Central memory CD4-positive, alpha-beta T cell (primary cell): Measurements from ENCODE around the gene ISOC1.

ENCODE experiments used
- DNase-seq: peaks from one replicate; pipeline ENCODE4 v3.0.0; 2022
- total RNA-seq, 3 experiments: gene quantifications; one replicate each; lab custom pipeline; 2026; lab: John Stamatoyannopoulos, UW

The ISOC1 gene
- total RNA-seq = 8.9 to 34.8 (median 18.6) reads per million in 3 experiments

DNA sequence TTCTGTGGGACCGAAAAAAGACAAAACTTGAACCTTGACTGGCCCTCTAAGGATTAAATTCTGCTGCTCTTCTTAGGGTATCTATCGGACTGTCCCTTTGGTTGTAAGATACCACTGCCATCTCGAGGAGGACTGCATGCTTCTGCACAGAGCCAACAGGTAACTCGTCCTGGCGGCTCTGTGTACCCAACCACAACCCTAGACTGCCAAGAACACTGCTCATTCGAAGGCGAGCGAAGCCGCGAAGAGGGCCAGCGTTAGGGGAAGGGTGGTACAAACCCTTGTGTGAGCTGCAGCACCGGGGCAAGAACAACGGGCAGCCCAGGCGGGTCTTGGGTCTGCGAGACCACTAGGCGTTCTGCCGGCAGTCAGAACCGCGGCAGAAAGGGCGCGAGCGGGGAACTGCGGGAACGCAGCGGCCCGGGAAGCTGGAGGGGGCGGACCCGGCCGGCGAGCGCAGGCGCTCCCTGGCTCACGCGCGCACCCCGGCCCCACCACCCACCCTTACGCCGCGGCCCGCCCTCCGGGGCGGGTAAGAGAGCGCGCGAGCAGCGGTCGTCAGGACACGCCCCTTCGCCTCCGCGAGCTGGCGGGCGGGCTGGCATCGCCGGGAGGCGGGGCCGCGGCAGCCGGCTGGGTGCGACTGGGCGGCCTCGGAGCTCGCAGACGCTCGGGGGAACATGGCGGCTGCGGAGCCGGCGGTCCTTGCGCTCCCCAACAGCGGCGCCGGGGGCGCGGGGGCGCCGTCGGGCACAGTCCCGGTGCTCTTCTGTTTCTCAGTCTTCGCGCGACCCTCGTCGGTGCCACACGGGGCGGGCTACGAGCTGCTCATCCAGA lies at the start of gene ISOC1:
ISOC1 (plus strand) TSS at position 663 of the 837 bp plus-strand sequence; CDS start at position 681, 18 bp downstream.
- peak; percentile 92 for DNase-seq

DNA sequence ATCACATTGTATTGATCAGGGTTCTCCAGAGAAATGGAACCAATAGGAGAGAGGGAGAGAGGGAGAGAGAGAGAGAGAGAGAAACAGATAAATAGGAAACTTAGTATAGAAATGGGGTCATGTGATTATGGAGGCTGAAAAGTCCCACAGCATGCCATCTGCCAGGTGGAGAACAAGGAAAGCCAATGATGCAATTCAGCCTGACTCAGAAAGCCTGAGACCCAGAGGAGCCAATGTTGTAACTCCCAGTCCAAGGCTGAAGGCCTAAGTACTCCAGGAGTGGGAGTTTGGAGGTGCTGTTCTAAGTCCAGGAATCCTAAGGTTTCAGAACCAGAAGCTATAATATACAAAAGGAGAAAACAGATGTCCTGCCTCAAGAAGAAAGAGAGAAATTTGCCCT lies 48.4 kb upstream of the ISOC1 start:
- no peak for DNase-seq

DNA sequence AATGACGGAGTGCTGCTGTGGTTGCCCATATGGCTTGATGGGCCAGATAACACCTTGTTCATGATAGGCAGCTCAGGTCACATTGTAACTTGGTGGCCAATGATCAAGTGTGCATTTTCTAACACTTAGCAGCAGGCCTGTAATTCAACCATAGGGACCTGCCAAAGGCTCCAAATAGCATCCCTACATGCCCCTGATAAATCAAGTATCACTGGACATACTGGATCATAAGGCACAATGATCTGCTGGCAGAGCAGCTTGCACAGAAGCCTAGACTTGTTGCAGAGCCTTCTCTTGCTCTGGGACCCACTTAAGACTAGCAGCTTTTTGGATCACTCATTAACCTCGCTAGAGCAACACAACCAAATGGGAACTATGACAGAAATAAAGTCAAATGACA lies 46.0 kb upstream of the ISOC1 start:
- no peak for DNase-seq

DNA sequence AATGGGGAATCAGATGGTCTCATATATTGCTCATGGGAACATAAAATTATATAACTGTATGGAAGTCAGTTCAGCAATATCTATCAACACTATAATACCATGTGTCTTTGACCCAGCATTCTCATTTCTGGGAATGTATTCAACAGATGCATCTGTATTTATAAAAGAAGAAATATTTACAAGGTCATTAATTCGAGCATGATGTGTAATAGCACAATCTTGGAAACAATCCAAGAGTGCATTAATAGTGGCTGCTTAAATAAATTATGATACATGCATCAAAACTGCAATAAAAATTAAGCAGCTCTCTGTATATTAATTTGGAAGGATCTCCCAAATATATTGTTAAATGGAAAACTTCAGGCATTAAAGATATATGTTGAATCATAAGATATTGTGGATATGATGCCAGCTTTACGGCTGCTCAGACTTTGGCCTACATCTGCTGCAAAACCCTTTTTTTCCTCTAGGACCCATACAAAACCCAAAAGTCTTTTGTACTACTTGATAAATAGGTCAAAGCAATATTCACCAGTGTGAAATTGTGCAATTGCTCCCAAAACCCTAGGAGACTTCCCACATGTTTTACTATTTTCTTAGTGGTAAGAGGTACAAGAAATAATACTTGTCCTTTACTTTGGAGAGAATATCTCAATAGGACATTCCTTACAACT lies 45.3 kb upstream of the ISOC1 start:
- no peak for DNase-seq

DNA sequence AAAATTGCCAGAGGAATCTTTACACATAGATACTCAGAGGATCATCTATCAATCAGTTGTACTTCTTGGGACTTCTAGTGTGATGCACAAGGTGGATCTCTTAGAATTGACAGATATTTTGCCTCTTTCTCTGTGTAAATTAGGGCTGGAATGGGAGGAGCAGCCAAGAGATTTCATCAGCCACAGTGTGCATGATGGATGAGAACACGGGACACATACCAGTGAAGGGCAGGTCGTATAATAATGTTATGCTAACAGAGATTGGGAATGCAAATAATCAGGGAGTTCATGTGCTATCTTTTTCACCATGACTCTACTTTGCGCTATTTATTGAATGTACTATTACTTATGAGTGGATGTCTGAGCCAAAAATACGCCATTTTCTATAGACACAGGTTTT lies 43.3 kb upstream of the ISOC1 start:
- no peak for DNase-seq

DNA sequence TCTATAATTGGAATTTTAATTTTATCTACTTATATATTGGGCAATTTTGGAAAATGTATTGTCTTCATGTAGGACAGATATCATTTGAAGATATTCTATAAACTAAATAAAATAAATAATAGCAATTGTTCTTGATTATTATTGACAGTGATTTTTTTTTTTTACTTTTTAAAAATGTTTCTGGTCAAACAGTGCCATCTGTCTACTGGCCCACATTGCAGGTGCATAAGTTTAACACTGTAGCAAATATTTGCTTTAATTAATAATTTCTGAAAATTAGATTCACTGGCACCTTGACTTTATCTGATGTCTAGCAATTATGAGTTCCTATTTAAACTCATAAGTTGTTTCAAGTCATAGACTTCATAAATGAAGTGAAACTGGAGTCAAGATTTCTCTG lies 41.1 kb upstream of the ISOC1 start:
- DNase-seq = no peak

DNA sequence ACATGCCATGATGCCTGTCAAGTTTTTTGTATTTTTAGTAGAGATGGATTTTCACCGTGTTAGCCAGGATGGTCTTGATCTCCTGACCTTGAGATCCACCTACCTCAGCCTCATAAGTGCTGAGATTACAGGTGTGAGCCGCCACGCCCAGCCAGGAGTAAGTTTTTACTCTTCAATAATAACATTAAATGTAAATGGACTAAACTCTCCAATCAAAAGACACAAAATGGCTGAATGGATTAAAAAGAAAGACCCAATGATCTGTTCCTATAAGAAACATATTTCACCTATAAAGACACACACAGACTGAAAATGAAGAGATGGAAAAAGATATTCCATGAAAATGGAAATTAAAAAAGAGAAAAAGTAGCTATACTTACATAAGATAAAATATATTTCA lies 37.2 kb upstream of the ISOC1 start:
- DNase-seq = no peak

DNA sequence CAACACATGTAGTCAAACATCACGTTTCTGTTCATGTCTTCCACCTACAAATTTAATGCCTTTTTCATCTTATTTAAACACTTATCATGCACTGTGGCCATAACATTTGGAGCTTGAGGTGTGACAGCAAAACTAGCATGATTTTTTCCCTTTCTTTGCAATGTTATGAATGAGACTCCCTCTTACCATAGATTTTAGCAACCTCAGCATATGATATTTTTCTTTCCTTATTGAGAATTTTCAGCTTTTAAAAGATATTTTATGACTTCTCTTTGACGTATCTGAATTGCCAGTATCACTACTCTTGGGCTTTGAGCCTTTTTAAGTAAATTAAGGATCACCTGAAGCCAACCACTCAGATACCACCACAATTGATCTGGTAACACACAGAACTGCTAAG lies 32.7 kb upstream of the ISOC1 start:
- DNase-seq = no peak

DNA sequence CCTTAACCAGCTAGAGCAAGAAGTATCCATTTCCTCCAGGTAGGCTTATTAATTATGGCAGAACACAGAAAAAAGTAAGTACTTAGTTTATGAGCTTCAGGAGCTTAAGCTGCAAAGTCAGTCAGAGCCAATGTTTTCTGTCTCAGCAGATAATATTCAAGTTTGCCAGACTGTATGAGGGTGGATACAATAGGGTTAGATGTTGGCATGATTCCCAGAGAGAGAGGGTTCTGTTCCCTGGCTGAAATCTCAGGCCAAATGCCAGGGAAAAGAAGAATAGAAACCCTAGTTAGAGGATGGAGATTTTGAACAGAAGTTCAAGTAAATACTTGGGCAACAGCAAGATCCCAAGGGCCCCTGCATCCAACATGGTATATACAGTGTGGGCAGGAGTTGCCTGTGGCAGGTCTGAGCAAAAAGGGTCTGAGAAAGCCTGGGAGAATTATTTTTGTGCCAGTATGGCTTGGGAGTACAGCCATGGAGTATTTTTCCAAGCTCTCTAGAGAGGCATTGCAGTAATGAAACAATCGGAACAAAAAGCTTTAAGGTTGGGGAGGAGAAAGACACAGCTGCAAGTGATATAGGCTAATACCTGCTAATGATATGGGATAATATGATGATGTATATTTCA lies 31.0 kb upstream of the ISOC1 start:
- no peak for DNase-seq

DNA sequence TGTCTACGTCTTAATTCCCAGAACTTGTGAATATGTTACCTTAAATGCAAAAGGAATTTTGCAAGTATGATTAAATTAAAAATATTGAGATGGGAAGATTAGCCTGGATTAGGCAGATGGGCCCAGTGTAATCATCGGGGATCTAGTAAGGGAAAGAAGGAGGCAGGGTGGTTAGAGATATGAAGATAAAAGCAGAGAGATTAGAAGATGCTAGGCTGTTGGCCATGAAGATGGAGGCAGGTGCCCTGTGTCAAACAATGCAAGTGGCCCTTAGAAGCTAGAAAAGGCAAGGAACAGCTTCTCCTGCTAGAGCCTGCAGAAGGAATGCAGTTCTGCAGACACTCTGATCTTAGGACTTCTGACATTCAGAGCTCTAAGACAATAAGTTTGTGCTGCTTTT lies 28.8 kb upstream of the ISOC1 start:
- DNase-seq = no peak

DNA sequence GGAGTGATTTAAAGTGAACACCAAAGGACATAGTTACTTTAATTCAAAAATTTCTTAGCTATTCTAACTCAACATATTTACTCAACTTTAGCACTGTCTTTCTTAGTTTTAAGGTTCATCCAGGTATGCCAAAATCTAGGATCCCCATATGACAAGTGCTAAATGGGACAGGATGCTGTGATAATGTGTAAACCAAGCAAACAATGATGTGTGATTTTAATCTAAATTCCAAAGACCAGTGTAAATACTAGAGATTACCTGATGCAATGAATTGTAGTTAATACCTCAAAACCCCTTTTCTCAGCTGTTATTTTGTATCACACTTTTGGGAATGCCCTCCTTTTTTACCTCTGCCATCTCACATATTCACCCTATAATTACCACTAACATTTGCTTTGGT lies 26.8 kb upstream of the ISOC1 start:
- DNase-seq = no peak

DNA sequence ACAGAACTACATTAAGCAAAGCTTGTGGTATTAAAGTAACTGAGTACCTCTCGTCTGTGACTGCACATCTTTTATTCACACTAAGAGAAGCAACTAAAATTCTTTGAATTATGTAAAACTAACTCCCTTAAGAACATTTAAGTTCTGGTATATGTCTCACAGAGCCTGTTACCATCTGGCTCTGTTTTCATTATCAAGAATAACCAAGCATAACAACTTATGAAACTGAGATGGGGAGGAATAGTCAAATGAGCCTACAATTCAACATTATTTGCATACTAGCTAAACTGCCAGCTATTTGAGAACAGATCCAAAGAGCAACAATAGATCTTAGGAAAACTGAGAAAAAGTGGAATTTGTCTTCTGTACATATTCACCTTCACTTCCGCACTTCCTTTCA lies 25.3 kb upstream of the ISOC1 start:
- DNase-seq = no peak

DNA sequence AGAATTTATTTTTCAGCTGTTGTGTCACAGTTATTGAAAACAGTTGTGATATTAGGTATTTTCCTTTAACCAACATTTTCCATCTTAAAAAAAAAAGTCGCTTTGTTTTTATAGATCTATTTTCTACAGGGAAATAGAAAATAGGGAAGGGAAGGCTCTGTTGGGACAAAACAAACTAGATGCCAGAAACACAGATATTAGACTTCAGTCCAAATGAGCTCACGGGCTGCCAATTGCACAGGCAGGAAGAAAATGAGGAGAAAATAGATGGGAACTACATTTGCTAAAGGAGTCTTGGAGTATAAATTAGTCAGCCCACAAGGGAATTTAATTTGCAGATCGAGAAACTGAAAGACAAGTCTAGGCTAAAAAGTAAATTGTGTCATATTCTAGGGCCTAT lies 21.4 kb upstream of the ISOC1 start:
- no peak for DNase-seq

DNA sequence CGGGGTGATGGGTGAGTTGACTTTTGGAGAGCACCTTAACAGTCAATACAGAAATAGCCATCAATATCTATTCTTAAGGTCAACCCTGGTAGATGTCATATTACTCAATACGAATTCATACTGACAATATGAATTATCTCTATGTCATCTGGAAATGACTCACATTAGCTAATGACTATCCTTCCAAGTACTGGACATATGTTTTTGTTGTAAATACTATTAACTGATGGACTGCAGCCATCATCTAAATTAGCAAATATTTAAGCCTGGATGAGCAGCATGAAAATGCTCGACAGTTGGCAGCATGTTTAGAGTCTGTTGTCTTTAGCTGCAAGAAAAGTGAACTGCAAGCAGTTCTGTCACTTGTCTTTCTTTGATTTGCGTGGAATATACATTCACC lies 19.6 kb upstream of the ISOC1 start:
- no peak for DNase-seq

DNA sequence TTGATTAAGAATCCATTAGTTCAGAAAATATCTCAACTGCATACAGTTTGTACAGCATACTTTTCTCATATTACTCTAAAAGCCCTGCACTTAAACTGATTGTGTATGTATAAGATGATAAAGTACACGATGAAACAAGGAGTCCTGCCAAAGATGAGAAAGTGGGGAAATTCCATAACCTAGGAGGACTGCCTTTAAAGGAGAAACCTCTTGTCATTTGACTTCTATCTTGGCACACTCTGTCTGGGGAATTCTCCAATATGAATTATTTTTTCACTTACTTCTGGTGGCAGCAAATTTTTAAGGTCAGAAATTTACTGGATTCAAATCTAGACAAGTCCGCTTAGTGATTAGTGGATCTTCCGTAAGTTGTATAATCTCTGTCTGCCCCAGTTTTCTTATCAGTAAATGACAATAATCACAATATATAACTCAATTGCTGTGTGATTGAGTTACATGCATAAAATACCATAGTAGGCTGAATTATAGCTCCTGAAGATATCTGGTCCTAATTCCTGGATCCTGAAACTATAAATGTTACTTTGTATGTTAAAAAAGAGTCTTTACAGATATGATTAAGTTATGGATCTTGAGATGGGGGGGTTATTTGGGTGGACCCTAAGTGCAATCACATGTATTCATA lies 17.0 kb upstream of the ISOC1 start:
- no peak for DNase-seq

DNA sequence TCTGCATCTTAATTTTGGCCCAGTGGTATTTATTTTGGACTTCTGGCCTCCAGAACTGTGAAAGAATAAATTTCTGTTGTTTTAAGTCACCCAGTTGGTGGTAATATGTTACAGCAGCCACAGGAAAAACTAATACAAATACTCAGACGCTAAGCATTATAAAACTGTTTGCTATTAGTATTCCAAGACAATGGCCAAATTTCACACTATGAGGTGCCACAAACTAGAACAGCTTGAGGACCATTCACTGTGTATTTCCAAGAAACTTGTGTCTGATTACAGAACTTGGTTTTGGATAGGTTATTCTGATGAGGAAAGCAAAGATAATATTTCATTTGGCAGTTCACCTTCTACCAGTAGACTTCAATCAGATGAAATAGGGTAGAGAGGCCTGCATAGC lies 16.3 kb upstream of the ISOC1 start:
- no peak for DNase-seq

DNA sequence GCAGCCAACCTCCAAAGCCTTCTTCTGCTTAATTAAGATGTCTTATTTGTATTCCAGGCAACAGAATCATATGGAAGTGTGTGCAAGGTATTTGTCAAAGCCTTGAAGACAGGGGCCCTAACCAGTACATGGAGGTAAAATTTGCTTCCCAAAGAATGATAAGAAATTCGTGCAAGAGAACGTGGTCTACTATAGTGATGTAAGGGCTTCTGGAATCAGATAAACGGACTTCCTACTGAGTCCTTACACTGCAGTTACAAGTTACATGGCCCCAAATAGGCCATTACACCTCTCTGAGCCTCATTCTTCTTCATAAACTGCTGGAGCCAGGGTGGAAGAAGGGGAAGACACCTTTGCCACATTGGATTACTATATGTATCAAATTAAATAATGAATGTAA lies 15.9 kb upstream of the ISOC1 start:
- DNase-seq = no peak

DNA sequence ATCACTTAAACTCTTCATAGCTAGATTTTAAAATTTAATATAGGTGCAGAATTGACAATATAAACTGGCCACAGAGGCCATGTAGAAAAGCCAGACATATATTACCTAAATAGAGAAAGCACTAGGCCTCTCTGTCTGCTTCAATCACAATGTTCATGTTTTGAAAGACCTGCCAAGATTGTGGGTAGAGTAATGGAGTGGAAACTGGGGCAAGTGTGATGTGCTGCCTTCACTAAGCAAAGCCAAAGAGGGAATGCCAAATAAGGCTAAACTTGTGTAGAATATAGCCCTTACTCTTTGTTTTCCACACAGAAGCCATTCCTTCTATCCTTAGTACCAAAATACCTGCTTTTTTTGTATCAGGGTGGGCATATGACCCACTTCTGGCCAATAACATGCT lies 15.1 kb upstream of the ISOC1 start:
- no peak for DNase-seq

DNA sequence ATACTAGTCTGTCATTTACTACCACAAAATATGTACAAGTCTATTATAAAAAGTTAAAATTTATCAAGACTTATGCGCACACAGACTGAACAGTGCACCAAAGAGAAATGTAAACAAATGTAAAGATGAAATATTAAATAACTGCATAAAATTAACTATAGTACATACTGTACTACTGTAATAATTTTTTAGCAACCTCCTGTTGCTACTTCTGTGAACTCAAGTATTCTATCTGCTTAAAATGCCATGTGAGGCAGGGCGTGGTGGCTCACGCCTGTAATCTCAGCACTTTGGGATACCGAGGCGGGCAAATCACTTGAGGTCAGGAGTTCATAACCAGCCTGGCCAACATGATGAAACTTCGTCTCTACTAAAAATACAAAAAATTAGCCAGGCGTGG lies 13.8 kb upstream of the ISOC1 start:
- DNase-seq = no peak

DNA sequence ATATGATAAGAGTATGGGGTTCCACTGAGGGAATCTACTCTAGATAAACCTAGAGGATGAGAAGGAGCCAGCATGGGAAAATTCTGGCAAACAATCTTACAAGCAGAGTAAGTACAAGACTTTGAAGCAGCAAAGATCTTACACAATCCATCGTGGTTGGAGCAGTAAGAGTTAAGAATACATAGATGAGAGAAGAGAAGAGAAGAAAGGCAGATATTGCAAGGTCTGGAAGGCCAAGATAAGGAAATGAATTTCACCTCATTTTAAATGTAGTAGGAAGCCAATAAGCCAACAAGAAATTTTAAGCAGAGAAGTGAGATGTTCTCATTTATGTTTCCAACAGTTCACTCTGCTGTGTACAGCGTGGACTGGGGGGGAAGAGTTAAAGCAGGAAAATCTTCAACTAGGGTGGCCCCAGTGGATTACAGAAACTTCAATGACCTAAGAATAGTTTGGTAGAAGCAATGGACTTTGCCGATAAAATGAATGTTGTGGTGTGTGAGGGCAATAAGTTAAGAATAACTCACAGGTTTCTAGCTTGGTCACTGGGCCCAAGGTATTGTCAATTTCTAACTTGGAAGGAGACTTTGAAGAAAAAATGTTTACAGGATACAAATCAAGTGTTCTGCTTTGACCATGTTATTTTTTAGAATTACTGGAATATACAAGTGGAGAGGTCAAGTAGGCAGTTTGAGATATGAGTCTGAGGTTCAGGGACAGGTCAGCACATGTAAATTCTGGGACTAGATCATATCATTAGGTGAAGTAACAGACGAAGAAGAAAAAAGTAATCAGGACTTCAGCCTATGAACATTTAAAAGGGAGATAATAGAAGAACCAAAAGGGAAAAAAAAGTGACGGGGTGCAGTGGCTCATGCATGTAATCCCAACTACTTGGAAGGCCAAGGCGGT lies 12.1 kb upstream of the ISOC1 start:
- DNase-seq = no peak

DNA sequence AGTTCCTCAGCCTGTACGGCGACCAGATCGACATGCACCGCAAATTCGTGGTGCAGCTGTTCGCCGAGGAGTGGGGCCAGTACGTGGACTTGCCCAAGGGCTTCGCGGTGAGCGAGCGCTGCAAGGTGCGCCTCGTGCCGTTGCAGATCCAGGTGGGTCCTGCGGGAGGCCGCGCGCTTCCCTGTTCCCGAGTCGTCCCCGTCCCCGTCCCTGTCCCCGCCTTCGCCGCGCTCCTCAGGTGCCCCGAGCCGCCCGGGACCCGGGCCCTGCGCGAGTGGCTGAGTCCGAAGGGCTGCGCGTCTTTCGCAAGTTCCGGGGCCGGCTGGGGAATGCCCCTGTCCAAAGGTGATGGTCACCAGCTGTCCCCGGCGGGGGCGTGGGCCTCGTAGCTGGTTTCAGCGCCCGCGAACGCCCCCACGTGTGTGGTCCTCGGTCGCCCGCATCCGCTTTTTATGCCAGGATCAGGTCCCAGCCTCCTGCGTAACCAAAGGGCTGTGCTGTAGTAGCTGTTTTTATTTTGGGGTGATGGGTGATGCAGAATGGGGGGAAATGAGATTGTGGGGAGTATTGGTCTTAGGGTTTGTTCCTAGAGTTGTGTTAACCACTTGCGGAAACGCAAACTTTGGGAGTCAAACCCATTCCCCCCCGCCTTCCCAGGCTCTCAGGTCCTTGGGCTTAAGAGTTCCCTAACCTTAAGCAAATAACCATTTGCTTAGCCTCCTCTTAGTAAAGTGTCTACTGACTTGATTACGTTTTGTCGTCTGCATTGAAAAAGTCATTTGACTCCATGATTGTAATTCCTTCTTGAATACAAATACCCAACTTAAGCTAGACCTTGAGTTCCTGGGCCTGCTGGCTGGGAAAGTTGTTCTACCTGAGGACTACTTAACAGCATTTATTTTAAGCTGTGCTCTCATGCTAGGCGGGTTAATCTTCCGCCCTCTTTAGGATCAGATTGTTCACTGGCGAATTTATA lies 663 bp downstream of the ISOC1 start:
- peak; percentile 38 for DNase-seq
